ENCODE data around the gene ZNF132. TPM values are rescaled to one million over a fixed set of nuclear protein-coding genes. Genes with fewer than 3 reads are reported as not detected.

The ZNF132 gene
- total RNA-seq, 1 experiment from 2014 or later, result 1.5 TPM

- TF ChIP-seq EZH2 (IDR thresholded peaks at IDR 0.05; ENCODE audit: low read depth), result no peak
- TF ChIP-seq, protein P1, sequence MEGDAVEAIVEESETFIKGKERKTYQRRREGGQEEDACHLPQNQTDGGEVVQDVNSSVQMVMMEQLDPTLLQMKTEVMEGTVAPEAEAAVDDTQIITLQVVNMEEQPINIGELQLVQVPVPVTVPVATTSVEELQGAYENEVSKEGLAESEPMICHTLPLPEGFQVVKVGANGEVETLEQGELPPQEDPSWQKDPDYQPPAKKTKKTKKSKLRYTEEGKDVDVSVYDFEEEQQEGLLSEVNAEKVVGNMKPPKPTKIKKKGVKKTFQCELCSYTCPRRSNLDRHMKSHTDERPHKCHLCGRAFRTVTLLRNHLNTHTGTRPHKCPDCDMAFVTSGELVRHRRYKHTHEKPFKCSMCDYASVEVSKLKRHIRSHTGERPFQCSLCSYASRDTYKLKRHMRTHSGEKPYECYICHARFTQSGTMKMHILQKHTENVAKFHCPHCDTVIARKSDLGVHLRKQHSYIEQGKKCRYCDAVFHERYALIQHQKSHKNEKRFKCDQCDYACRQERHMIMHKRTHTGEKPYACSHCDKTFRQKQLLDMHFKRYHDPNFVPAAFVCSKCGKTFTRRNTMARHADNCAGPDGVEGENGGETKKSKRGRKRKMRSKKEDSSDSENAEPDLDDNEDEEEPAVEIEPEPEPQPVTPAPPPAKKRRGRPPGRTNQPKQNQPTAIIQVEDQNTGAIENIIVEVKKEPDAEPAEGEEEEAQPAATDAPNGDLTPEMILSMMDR (conservative IDR thresholded peaks at IDR 0.05), result no peak
- Histone ChIP-seq H3K9me2 (ENCODE audit: insufficient read depth) (no peaks in the 10 kb centered on the region), H3K27ac (no peak overlapping the region), H3K4me1 (replicated peaks; ENCODE audit: insufficient read depth) (peaks cover 6% of the 10 kb centered on the region), H3K4me2 (peak overlapping the region; percentile 83), H3K79me2 (ENCODE audit: low read depth) (peaks cover 12% of the 10 kb centered on the region; the same call in 1 of the 2 replicates), H2AFZ (peak overlapping the region; percentile 80; the same call in 1 of the 2 replicates), H3K4me3 (peak overlapping the region; percentile 72), H3K27me3 (ENCODE audit: insufficient read depth, low read depth) (no peaks in the 10 kb centered on the region), H3F3A (ENCODE audit: insufficient read depth, low read depth) (peaks cover 3% of the 10 kb centered on the region; the same call in 1 of the 2 replicates), H3K36me3 (ENCODE audit: low read depth) (no peaks in the 10 kb centered on the region), H3K9me3 (ENCODE audit: insufficient read depth, low read depth) (no peaks in the 10 kb centered on the region), H4K20me1 (ENCODE audit: insufficient read depth) (no peaks in the 10 kb centered on the region)
- ChIA-PET POLR2A (ENCODE audit: unreplicated experiment) (interaction anchor here (0.6 kb wide), 1 partner anchor 53 kb away, joined by 12 read pairs; no protein-coding TSS in a partner anchor), CTCF (no interaction called here)
- DNase-seq, result no peak
- BruUV-seq (replicated peaks), result no TSS peak
- intact Hi-C loops (cut with micrococcal nuclease; ENCODE audit: unreplicated experiment), result loop anchor here (1.0 to 2.0 kb wide), 2 partner anchors 21 to 117 kb away; partner anchors contain the start of genes ZBTB45 and ZNF837
These were observed 38.0 kb downstream of the ZNF132 start for GRCh38 chr19:58401840-58402421.

- Histone ChIP-seq H3K27ac (no peak overlapping the region), H3K27me3 (ENCODE audit: insufficient read depth, low read depth) (no peaks in the 10 kb centered on the region), H3F3A (ENCODE audit: insufficient read depth, low read depth) (no peaks in the 10 kb centered on the region), H3K9me2 (ENCODE audit: insufficient read depth) (no peaks in the 10 kb centered on the region), H3K79me2 (ENCODE audit: low read depth) (peaks cover 12% of the 10 kb centered on the region; the same call in 1 of the 2 replicates), H2AFZ (peak overlapping the region; percentile 80), H3K36me3 (ENCODE audit: low read depth) (no peaks in the 10 kb centered on the region), H3K4me3 (peak overlapping the region; percentile 72), H4K20me1 (ENCODE audit: insufficient read depth) (no peaks in the 10 kb centered on the region), H3K4me2 (peak overlapping the region; percentile 83), H3K9me3 (ENCODE audit: insufficient read depth, low read depth) (no peaks in the 10 kb centered on the region), H3K4me1 (replicated peaks; ENCODE audit: insufficient read depth) (peaks cover 5% of the 10 kb centered on the region)
- peak; percentile 94 to 98 for DNase-seq
- BruUV-seq (replicated peaks), result no TSS peak
- TF ChIP-seq, protein P1 (conservative IDR thresholded peaks at IDR 0.05), result no peak
- no peak for TF ChIP-seq EZH2 (IDR thresholded peaks at IDR 0.05; ENCODE audit: low read depth)
- ChIA-PET CTCF (no interaction called here), POLR2A (ENCODE audit: unreplicated experiment) (no interaction called here)
- intact Hi-C loops (cut with micrococcal nuclease; ENCODE audit: unreplicated experiment), result loop anchor here (1.0 to 2.0 kb wide), 2 partner anchors 20 to 118 kb away; partner anchors contain the start of genes ZBTB45 and ZNF837
These were observed 38.8 kb downstream of the ZNF132 start for GRCh38 chr19:58400916-58401839.

DNA sequence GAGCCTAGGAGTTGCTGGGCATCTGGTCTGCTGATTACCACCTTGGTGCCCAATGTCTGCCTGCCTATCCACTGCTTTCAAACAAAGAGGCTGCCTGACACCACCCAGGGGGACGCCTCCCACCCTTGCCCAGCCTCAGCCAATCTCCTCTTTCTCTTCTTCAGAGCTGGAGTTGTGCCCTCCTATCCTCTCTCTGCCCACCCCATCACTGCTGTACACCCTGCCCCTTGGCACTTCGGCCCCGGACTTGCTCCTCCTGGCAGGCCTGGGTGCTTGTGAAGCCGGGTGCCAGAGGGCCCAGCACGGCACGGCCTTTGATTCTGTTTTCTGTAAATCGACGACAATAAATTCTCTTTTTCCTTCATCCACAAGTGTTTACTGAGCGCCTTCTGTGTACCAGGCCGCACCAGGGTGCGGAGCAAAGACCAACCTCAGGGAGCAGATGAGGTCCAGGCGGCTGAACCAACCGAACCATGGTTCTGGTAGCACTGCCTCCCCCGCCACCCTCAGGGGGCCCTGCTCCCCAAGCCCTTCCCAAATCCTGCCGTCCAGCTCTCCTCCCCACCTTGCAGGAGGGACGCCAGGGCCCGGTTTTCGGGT is 39.5 kb downstream of the ZNF132 start:
- no peak overlapping the region for H2AFZ ChIP-seq
- POLR2A ChIA-PET (ENCODE audit: unreplicated experiment), result no interaction called here

More for the DNA sequence above, 39.5 kb downstream of the ZNF132 start:
- Histone ChIP-seq H3K9me2 (ENCODE audit: insufficient read depth) (no peaks in the 10 kb centered on the region), H3K4me3 (no peak overlapping the region; the same call in 1 of the 2 replicates), H3K36me3 (ENCODE audit: low read depth) (no peaks in the 10 kb centered on the region), H3K4me1 (replicated peaks; ENCODE audit: insufficient read depth) (peaks cover 11% of the 10 kb centered on the region), H3K27ac (no peak overlapping the region), H3K27me3 (ENCODE audit: insufficient read depth, low read depth) (no peaks in the 10 kb centered on the region), H3K79me2 (ENCODE audit: low read depth) (peaks cover 12% of the 10 kb centered on the region; the same call in 1 of the 2 replicates), H3F3A (ENCODE audit: insufficient read depth, low read depth) (peaks cover 7% of the 10 kb centered on the region), H4K20me1 (ENCODE audit: insufficient read depth) (no peaks in the 10 kb centered on the region), H3K9me3 (ENCODE audit: insufficient read depth, low read depth) (no peaks in the 10 kb centered on the region), H3K4me2 (peak overlapping the region; percentile 57)
- intact Hi-C loops (cut with micrococcal nuclease; ENCODE audit: unreplicated experiment), result loop anchor here (2.0 kb wide), 1 partner anchor 118 kb away; the partner anchor contains the start of gene ZBTB45
- DNase-seq, result no peak
- BruUV-seq (replicated peaks), result no TSS peak
- CTCF ChIA-PET, result no interaction called here
- TF ChIP-seq, protein P1 (conservative IDR thresholded peaks at IDR 0.05), result no peak
- TF ChIP-seq EZH2 (IDR thresholded peaks at IDR 0.05; ENCODE audit: low read depth), result no peak
